ENCODE results near the gene FDX1.
"Not testable (repeated sequence)": the region's sequence is repeated elsewhere in the genome, so short reads cannot be mapped to it uniquely, and the experiment has no call there.

FDX1 gene

DNA sequence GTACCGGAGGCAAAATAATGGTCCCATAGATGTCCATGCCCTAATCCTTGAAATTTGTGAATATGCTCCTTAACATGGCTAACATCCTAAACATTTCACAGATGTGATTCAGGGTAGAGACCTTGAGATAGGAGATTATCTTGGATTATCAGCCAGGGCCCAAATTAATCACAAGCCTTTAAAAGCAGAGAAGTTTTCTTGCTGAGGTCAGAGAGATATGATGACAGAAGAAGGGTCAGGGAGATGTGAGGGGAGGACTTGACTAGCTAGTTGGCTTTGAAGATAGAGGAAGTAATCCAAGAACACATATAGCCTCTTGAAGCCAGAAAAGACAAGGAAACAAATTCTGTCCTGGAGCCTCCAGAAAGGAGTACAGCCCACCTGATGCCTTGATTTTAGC is 19.1 kb upstream of the FDX1 start:
- H3K4me1 ChIP-seq (ENCODE audit: control insufficient read depth, insufficient read depth, low read length, poor library complexity, severe bottlenecking): no peaks in the 10 kb centered on the region
- WGBS, 2 experiments (ENCODE audit: insufficient coverage in 2 of 2): no CpG with 5 or more reads among the region's 1 CpG
- H3K4me3 ChIP-seq (ENCODE audit: extremely low read depth, insufficient read depth, low read length, poor library complexity, severe bottlenecking): no peak overlapping the region

DNA sequence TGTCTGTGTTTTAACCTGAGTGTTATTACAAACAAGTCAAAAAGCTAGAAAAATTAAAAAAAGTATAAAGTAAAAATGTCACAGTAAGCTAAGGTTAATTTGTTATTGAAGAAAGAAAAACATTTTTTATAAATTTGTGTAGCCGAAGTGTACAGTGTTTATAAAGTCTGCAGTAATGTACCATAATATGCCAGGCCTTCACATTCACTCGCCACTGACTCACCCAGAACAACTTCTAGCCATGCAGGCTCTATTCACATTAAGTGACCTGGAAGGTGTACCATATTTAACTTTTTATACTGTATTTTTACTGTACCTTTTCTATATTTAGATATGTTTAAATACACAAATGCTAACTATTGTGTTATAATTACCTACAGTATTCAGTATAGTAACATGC is 14.7 kb upstream of the FDX1 start:
- no CpG with 5 or more reads among the region's 2 CpGs for WGBS, 2 experiments (ENCODE audit: insufficient coverage in 2 of 2)
- no peak overlapping the region for H3K27ac ChIP-seq (ENCODE audit: low read depth, low read length, severe bottlenecking)
- H3K36me3 ChIP-seq (ENCODE audit: control insufficient read depth, insufficient read depth, low read length): no peaks in the 10 kb centered on the region
- H3K4me1 ChIP-seq (ENCODE audit: control insufficient read depth, insufficient read depth, low read length, poor library complexity, severe bottlenecking): no peaks in the 10 kb centered on the region
- peaks cover 3% of the 10 kb centered on the region for H3K9me3 ChIP-seq (ENCODE audit: control insufficient read depth, low read length)
- no peak overlapping the region for H3K4me3 ChIP-seq (ENCODE audit: extremely low read depth, insufficient read depth, low read length, poor library complexity, severe bottlenecking)

More for the DNA sequence above, 19.1 kb upstream of the FDX1 start:
- Histone ChIP-seq H3K36me3 (ENCODE audit: control insufficient read depth, insufficient read depth, low read length) (no peaks in the 10 kb centered on the region), H3K27ac (ENCODE audit: low read depth, low read length, severe bottlenecking) (no peak overlapping the region), H3K9me3 (ENCODE audit: control insufficient read depth, low read length) (peaks cover 5% of the 10 kb centered on the region)

DNA sequence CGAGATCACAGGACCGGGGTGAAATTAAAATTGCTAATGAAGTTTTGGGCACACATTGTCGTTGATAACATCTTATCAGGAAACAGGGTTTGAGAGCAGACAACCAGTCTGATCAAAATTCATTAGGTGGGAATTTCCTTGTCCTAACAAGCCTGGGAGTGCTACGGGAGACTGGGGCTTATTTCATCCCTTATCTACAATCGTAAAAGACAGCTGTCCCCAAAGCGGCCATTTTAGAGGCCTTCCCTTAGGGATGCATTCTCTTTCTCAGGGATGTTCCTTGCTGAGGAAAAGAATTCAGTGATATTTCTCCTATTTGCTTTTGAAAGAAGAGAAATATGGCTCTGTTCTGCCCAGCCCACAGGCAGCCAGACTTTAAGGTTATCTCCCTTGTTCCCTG is 8.1 kb upstream of the FDX1 start:
- WGBS, 2 experiments (ENCODE audit: insufficient coverage in 2 of 2): 77 to 87% methylated on average over 3 to 5 of the region's 6 CpGs
- not testable (repeated sequence) for H3K27ac ChIP-seq (ENCODE audit: low read depth, low read length, severe bottlenecking); H3K36me3 ChIP-seq (ENCODE audit: control insufficient read depth, insufficient read depth, low read length); H3K4me1 ChIP-seq (ENCODE audit: control insufficient read depth, insufficient read depth, low read length, poor library complexity, severe bottlenecking); H3K4me3 ChIP-seq (ENCODE audit: extremely low read depth, insufficient read depth, low read length, poor library complexity, severe bottlenecking)
- peaks cover 14% of the 10 kb centered on the region for H3K9me3 ChIP-seq (ENCODE audit: control insufficient read depth, low read length)

DNA sequence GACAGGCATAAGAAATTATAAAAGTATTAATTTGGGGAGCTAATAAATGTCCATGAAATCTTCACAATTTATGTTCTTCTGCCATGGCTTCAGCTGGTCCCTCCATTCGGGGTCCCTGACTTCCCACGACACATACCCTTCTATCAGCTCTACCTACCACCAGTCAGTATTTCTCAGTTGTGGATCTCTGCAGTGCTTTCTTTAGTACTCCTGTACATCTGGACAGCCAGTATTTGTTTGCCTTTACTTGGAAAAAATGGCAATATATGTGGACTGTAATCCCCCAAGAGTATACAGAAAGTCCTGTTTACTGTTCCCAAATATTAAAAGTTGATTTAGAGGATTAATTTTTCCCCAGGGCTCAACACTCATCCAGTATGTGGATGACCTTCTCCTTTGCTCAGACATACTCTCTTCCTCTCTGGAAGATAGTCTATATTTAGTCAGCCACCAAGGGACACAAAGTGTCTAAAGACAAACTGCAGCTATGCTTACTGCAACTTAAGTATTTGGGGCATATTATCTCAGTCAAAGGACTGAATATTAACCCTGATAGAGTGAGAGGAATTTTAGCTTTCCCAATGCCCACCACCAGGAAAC is 7.3 kb upstream of the FDX1 start:
- 86 to 100% methylated on average over 2 of the region's 2 CpGs for WGBS, 2 experiments (ENCODE audit: insufficient coverage in 2 of 2)
- H3K4me1 ChIP-seq (ENCODE audit: control insufficient read depth, insufficient read depth, low read length, poor library complexity, severe bottlenecking): no peaks in the 10 kb centered on the region
- peaks cover 14% of the 10 kb centered on the region for H3K9me3 ChIP-seq (ENCODE audit: control insufficient read depth, low read length)
- H3K4me3 ChIP-seq (ENCODE audit: extremely low read depth, insufficient read depth, low read length, poor library complexity, severe bottlenecking): no peak overlapping the region
- H3K27ac ChIP-seq (ENCODE audit: low read depth, low read length, severe bottlenecking): no peak overlapping the region
- H3K36me3 ChIP-seq (ENCODE audit: control insufficient read depth, insufficient read depth, low read length): no peaks in the 10 kb centered on the region

DNA sequence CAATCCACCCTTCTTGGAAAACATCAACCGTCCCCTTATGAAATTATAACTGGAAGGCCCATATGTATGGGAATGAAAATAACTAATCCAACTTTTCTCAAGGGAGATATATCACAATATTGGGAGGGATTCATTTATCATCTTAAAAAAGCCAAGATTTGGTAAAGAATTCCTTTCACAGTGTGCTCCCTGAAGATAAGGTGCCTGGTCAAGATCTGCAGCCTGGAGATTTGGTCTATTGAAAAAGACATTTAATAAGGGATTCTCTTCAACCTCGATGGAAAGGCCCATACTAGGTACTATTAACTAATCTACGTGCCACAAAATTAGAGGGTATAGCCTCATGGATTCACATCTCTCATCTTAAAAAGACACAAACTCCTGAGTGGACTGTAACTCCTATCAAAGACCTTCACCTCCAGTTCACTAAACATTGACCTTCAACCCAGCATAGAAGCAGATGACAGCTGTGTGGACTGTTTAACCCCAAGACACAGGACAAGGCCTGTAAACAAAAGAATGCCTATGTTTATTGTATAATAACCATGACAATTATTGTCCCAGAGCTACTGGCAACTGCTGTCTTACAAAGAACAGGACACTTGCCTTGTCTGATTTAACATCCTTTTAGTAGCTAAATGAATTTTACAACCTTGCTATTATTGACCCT is 4.8 kb upstream of the FDX1 start:
- Histone ChIP-seq H3K4me3 (ENCODE audit: extremely low read depth, insufficient read depth, low read length, poor library complexity, severe bottlenecking) (no peak overlapping the region), H3K9me3 (ENCODE audit: control insufficient read depth, low read length) (peaks cover 12% of the 10 kb centered on the region), H3K27ac (ENCODE audit: low read depth, low read length, severe bottlenecking) (no peak overlapping the region), H3K36me3 (ENCODE audit: control insufficient read depth, insufficient read depth, low read length) (no peaks in the 10 kb centered on the region), H3K4me1 (ENCODE audit: control insufficient read depth, insufficient read depth, low read length, poor library complexity, severe bottlenecking) (peaks cover 6% of the 10 kb centered on the region)
- 90% methylated on average over 2 of the region's 3 CpGs; no CpG with 5 or more reads in 1 of the 2 experiments for WGBS, 2 experiments (ENCODE audit: insufficient coverage in 2 of 2)

DNA sequence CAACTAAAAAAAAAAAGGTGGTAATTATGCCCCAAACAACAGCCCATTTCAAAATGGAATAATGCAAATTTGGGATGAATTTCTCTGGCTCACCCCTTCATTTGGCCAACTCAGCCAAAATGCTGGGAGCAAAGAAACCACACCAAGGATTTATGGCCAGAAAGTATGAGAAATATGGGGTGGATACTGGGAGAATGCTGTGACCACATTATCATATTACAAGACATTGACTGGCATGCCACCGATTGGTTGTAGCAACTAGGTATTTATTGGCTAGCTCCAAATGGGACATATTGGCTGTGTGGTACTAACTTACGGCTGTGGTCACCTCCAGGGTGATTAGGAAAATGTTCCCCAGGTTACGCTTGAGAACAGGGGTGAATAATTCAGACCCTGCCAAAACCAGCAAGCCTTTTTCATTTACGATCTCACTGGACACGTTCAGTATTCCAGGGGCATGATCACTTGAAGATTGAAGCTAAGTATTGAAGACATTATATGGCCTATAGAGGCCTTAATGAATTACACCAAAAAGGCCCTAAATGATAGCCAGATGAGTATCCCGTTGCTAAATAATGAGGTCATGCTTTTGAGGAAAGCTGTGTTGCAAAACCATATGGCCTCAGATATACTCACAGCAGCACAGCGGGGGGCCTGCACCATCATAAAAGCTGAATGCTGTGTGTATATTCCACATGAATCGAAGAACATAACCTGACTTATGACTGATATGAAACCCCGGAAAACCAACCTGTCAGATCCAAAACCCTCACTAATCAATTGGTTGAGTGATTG is 3.8 kb upstream of the FDX1 start:
- WGBS, 2 experiments (ENCODE audit: insufficient coverage in 2 of 2): 92 to 96% methylated on average over 3 to 7 of the region's 9 CpGs
- no peak overlapping the region for H3K27ac ChIP-seq (ENCODE audit: low read depth, low read length, severe bottlenecking)
- peaks cover 6% of the 10 kb centered on the region for H3K4me1 ChIP-seq (ENCODE audit: control insufficient read depth, insufficient read depth, low read length, poor library complexity, severe bottlenecking)
- H3K9me3 ChIP-seq (ENCODE audit: control insufficient read depth, low read length): peaks cover 7% of the 10 kb centered on the region
- no peaks in the 10 kb centered on the region for H3K36me3 ChIP-seq (ENCODE audit: control insufficient read depth, insufficient read depth, low read length)
- H3K4me3 ChIP-seq (ENCODE audit: extremely low read depth, insufficient read depth, low read length, poor library complexity, severe bottlenecking): no peak overlapping the region

DNA sequence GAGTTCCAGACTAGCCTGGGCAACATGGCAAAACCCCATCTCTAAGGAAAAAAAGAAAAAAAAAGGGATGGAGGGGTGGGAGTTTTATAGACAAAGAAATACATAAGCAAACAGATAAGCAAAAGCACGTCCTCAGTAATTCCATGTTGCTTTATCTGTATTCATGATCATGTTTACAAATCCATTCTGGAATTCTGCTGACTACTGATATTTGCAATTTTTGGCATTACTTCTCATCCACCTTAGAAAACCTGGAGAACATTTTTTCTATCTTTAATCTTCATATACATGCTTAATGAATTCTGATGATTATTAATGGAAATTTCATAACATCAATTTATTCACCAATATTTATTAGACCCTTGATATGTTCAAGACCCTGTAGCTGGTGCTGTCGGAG is 1.7 kb upstream of the FDX1 start:
- no peak overlapping the region for H3K27ac ChIP-seq (ENCODE audit: low read depth, low read length, severe bottlenecking)
- 80 to 94% methylated on average over 1 to 2 of the region's 2 CpGs for WGBS, 2 experiments (ENCODE audit: insufficient coverage in 2 of 2)
- H3K4me1 ChIP-seq (ENCODE audit: control insufficient read depth, insufficient read depth, low read length, poor library complexity, severe bottlenecking): peaks cover 15% of the 10 kb centered on the region
- no peak overlapping the region for H3K4me3 ChIP-seq (ENCODE audit: extremely low read depth, insufficient read depth, low read length, poor library complexity, severe bottlenecking)
- H3K9me3 ChIP-seq (ENCODE audit: control insufficient read depth, low read length): no peaks in the 10 kb centered on the region
- H3K36me3 ChIP-seq (ENCODE audit: control insufficient read depth, insufficient read depth, low read length): no peaks in the 10 kb centered on the region

DNA sequence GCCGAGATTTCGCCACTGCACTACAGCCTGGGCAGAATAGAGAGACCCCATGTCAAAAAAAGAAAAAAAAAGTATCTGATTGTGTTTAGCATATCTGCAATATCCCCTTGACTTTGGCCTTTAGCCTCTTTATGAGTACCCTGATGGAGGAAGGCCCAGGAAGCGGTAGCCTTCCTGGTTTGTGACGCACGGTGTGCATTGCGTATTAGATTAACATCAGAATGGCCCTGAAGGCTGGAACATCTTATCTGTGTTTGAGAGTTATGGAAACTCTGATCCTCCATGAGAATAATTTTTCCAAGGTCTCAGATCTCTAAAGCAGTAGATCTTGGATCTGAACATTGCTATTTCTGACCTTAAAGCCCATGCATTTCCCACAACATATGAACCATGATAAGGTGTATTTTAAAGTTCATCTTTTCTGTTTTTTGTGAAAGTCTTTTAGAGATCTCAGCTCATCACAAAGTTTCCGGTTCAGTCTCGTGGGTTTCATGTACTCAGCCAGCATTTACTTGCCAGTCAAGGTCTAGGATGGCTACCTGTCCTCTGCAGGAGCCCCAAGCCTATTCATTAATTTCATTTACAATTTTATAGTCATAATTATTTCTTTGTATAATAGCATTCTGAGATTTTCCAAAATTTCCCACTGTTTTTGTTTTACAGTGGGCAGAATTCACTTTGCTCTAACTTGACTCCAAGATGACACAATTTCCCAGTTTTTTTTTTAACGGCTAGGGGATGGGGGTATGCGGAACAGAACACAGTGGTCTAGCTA is 605 bp upstream of the FDX1 start:
- Histone ChIP-seq H3K4me1 (ENCODE audit: control insufficient read depth, insufficient read depth, low read length, poor library complexity, severe bottlenecking) (peaks cover 20% of the 10 kb centered on the region), H3K9me3 (ENCODE audit: control insufficient read depth, low read length) (no peaks in the 10 kb centered on the region), H3K36me3 (ENCODE audit: control insufficient read depth, insufficient read depth, low read length) (no peaks in the 10 kb centered on the region), H3K4me3 (ENCODE audit: extremely low read depth, insufficient read depth, low read length, poor library complexity, severe bottlenecking) (peak overlapping the region; percentile 56), H3K27ac (ENCODE audit: low read depth, low read length, severe bottlenecking) (peak overlapping the region; percentile 85)
- 70 to 91% methylated on average over 7 to 8 of the region's 10 CpGs for WGBS, 2 experiments (ENCODE audit: insufficient coverage in 2 of 2)

DNA sequence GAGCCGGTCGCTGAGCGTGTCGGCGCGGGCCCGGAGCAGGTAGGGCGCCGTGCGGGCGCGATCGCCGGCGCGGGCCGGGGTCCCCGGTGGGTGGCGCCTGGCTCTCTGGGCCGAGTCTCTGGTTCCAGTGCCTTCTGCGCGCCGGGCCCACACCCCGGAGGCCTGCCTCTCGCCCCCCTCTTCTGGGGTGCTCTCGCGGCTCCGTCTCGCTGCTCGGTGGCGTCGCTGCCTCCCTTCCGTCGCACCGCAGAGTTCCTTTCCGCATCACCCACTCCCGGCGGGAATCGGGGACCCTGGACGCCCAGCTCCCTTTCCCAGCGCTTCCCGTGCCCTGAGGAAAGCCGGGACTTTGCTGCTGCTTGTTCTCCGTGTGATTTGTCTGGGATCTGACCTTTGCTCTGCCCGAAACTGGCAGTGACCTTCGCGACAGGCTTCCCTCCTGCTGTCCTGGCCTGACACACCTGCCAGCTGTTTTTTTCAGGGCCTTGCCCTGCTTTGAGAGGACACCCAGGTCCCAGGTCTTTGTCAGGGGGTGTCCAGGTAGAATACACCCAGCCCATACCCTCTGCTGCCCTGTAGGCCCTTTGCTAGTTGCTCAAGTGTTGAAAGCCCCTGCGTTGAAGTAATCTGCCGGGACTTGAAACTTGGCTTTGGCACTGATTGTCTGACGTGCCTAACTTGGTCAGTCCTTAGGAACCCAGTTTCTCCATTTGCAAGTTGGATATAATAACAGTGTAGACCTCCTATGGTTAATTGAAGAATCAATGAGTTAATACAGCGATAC is 711 bp downstream of the FDX1 start:
- Histone ChIP-seq H3K36me3 (ENCODE audit: control insufficient read depth, insufficient read depth, low read length) (no peaks in the 10 kb centered on the region), H3K4me3 (ENCODE audit: extremely low read depth, insufficient read depth, low read length, poor library complexity, severe bottlenecking) (peak overlapping the region; percentile 56), H3K9me3 (ENCODE audit: control insufficient read depth, low read length) (no peaks in the 10 kb centered on the region), H3K4me1 (ENCODE audit: control insufficient read depth, insufficient read depth, low read length, poor library complexity, severe bottlenecking) (peaks cover 20% of the 10 kb centered on the region), H3K27ac (ENCODE audit: low read depth, low read length, severe bottlenecking) (peak overlapping the region; percentile 85)
- 1% methylated on average over 49 to 50 of the region's 51 CpGs for WGBS, 2 experiments (ENCODE audit: insufficient coverage in 2 of 2)
